ENCODE results near the gene CFAP141. TPM values are rescaled to one million over a fixed set of nuclear protein-coding genes. Genes with fewer than 3 reads are reported as not detected.

CFAP141 gene
- total RNA-seq, 1 experiment from 2014 or later = not detected

GRCh38 chr1:154151311-154151710 is 54.8 kb downstream of the CFAP141 start (continued):
- TF ChIP-seq, protein P1, sequence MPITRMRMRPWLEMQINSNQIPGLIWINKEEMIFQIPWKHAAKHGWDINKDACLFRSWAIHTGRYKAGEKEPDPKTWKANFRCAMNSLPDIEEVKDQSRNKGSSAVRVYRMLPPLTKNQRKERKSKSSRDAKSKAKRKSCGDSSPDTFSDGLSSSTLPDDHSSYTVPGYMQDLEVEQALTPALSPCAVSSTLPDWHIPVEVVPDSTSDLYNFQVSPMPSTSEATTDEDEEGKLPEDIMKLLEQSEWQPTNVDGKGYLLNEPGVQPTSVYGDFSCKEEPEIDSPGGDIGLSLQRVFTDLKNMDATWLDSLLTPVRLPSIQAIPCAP (CRISPR knock-in tag; IDR thresholded peaks at IDR 0.05) = no peak
- TF ChIP-seq NFE2L1 (CRISPR knock-in tag; IDR thresholded peaks at IDR 0.05) = no peak

Small RNA genes lying within 50 kb of the gene (microRNA-seq; reads per million reads assigned to microRNA genes)
- gene MIR190B (ENCODE audit: borderline number of aligned reads) = not detected

Other genes starting within 250 kb of the CFAP141 start
- 34.7 to 43.7 TPM (median 38.1 TPM) in 3 replicates for gene CRTC2, start 247.7 kb downstream of the CFAP141 start, total RNA-seq (2021)
- 185 to 204 TPM (median 193 TPM) in 3 replicates for gene SLC39A1, start 242.8 kb downstream of the CFAP141 start, total RNA-seq (2021)
- gene CREB3L4, start 238.4 kb downstream of the CFAP141 start, total RNA-seq (2021) = 33.1 to 35.2 TPM (median 34.6 TPM) in 3 replicates
- 88.8 to 90.6 TPM (median 90.3 TPM) in 3 replicates for gene JTB, start 228.7 kb downstream of the CFAP141 start, total RNA-seq (2021)
- gene RAB13, start 220.0 kb downstream of the CFAP141 start, total RNA-seq (2021) = 117 to 126 TPM (median 119 TPM) in 3 replicates
- 2,141 to 2,438 TPM (median 2,292 TPM) in 3 replicates for gene RPS27, start 215.6 kb downstream of the CFAP141 start, total RNA-seq (2021)
- gene NUP210L, start 51.3 kb downstream of the CFAP141 start, total RNA-seq (2021) = 0.02 to 0.09 TPM in 2 of 3 replicates, not detected in the other
- gene TPM3, start 14.2 kb downstream of the CFAP141 start, total RNA-seq (2021) = 496 to 614 TPM (median 504 TPM) in 3 replicates
- gene UBAP2L, start 14.6 kb upstream of the CFAP141 start, total RNA-seq (2021) = 201 to 205 TPM (median 203 TPM) in 3 replicates
- 63.4 to 69.2 TPM (median 65.8 TPM) in 3 replicates for gene HAX1, start 66.3 kb upstream of the CFAP141 start, total RNA-seq (2021)
- not detected in 3 replicates for gene AQP10, start 114.8 kb upstream of the CFAP141 start, total RNA-seq (2021)
- gene ATP8B2, start 119.2 kb upstream of the CFAP141 start, total RNA-seq (2021) = 38.8 to 50.0 TPM (median 40.8 TPM) in 3 replicates
- gene IL6R, start 199.0 kb upstream of the CFAP141 start, total RNA-seq (2021) = 3.2 to 7.0 TPM (median 3.4 TPM) in 3 replicates

All from WTC11 (cell line).